A549 (cell line): ENCODE data around the gene ATP8A2. TPM values are rescaled to one million over a fixed set of nuclear protein-coding genes. Genes with fewer than 3 reads are reported as not detected.

Experiments
- ATAC-seq, 2 experiments: fragments of 200-7000 bp in 1 of 2; fragments of >200 bp in 1 of 2; cut with Nextera tagmentation in 1 of 2; cut with Tn5 transposase in 1 of 2; 3 replicates each; pipeline versions ENCODE4 v1.8.0 to v1.9.1; 2018 to 2020; ENCODE audit warnings: mild to moderate bottlenecking in 1 of 2, moderate library complexity in 1 of 2
- CTCF ChIA-PET: fragments of 300-600 bp; sonication (Branson Sonifier 250); formaldehyde crosslinking; extraction: SDS; loops from one replicate; lab custom pipeline; 2021; ENCODE audit warnings: antibody characterized with exemption, inconsistent platforms; lab: Yijun Ruan, JAX
- POLR2A ChIA-PET: fragments of 350-600 bp; formaldehyde crosslinking; extraction: SDS; loops from one replicate; lab custom pipeline; 2021; ENCODE audit warnings: antibody characterized with exemption, inconsistent platforms; lab: Yijun Ruan, JAX
- DNase-seq, 2 experiments: peaks; one replicate each; pipeline versions ENCODE4 v3.0.0 to v3.0.0-alpha.2; 2011 to 2016; ENCODE audit warnings: low read depth in 1 of 2, low spot score in 1 of 2
- FAIRE-seq: peaks from 2 replicates; lab custom pipeline; 2011; peaks lifted over from hg19 to GRCh38; lab: Jason Lieb, UNC
- H3K27ac ChIP-seq, 2 experiments: fragments of >200 bp; sonication (Bioruptor Twin); formaldehyde crosslinking; 3 replicates each; pipeline ENCODE4 v1.5.1; 2016 to 2017
- H3K4me1 ChIP-seq: fragments of >200 bp; sonication (Bioruptor Twin); formaldehyde crosslinking; 3 replicates; pipeline ENCODE4 v1.6.1; 2016
- H3K4me2 ChIP-seq: fragments of >200 bp; sonication (Bioruptor Twin); formaldehyde crosslinking; 3 replicates; pipeline ENCODE4 v1.6.1; 2016
- H3K4me3 ChIP-seq: fragments of >200 bp; sonication (Bioruptor Twin); formaldehyde crosslinking; 3 replicates; pipeline ENCODE4 v1.5.1; 2016
- H3K9me3 ChIP-seq: fragments of >200 bp; sonication (Bioruptor Twin); formaldehyde crosslinking; 3 replicates; pipeline ENCODE4 v1.6.1; 2016
- BHLHE40 ChIP-seq: IDR thresholded peaks from 2 replicates; pipeline ENCODE4 v1.6.1; 2012; ENCODE audit warnings: low read depth, low read length, inconsistent platforms
- CBX2 ChIP-seq: fragments of 200-600 bp; sonication (generic); IDR thresholded peaks from 2 replicates; pipeline ENCODE4 v1.6.1; 2016; ENCODE audit warnings: low read depth, mild to moderate bottlenecking, borderline replicate concordance
- CHD2 ChIP-seq: fragments of 150-350 bp; IDR thresholded peaks from 2 replicates; pipeline ENCODE4 v1.6.1; 2014; ENCODE audit warnings: low read length; ENCODE audit not compliant: partially characterized antibody
- CHD4 ChIP-seq: fragments of 200-600 bp; sonication (generic); IDR thresholded peaks from 2 replicates; pipeline ENCODE4 v1.6.1; 2016; ENCODE audit warnings: antibody characterized with exemption, mild to moderate bottlenecking, borderline replicate concordance
- EHMT2 ChIP-seq: fragments of 200-600 bp; sonication (generic); IDR thresholded peaks from 2 replicates; pipeline ENCODE4 v1.6.1; 2016; ENCODE audit warnings: antibody characterized with exemption, low read depth, mild to moderate bottlenecking, moderate library complexity
- FOSB ChIP-seq: fragments of 250-450 bp; sonication (Bioruptor Pico); IDR thresholded peaks from 2 replicates; pipeline ENCODE4 v1.5.0; 2020; ENCODE audit warnings: mild to moderate bottlenecking, moderate library complexity
- GATA3 ChIP-seq: IDR thresholded peaks from 2 replicates; pipeline ENCODE4 v1.6.1; 2012; ENCODE audit warnings: borderline replicate concordance
- HOXB13 ChIP-seq: fragments of 250-450 bp; sonication (Bioruptor Pico); IDR thresholded peaks from 2 replicates; pipeline ENCODE4 v1.5.0; 2020; ENCODE audit warnings: low read depth, mild to moderate bottlenecking, moderate library complexity
- HOXB5 ChIP-seq: fragments of 250-450 bp; sonication (Bioruptor Pico); IDR thresholded peaks from 2 replicates; pipeline ENCODE4 v1.5.0; 2020; ENCODE audit warnings: mild to moderate bottlenecking, moderate library complexity
- NPAS2 ChIP-seq: fragments of 250-450 bp; sonication (Bioruptor Pico); IDR thresholded peaks from 2 replicates; pipeline ENCODE4 v1.8.0; 2022; ENCODE audit warnings: mild to moderate bottlenecking, moderate library complexity, borderline replicate concordance
- NR3C1 ChIP-seq: fragments of >200 bp; sonication (Bioruptor Twin); formaldehyde crosslinking; IDR thresholded peaks from 3 replicates; pipeline ENCODE4 v1.6.1; 2017
- POLR2AphosphoS2 ChIP-seq: conservative IDR thresholded peaks from 2 replicates; pipeline ENCODE4 v1.6.1; 2012; ENCODE audit warnings: low read length, improper control_type of control experiment, inconsistent platforms
- RAD21 ChIP-seq, 2 experiments: fragments of >200 bp in 1 of 2; sonication (Bioruptor Twin) in 1 of 2; formaldehyde crosslinking in 1 of 2; IDR thresholded peaks in 1 of 2; conservative IDR thresholded peaks in 1 of 2; 2 replicates in 1 of 2; 3 replicates in 1 of 2; pipeline ENCODE4 v1.6.1; 2012 to 2018; ENCODE audit warnings: inconsistent platforms in 1 of 2
- RARB ChIP-seq: fragments of 250-450 bp; sonication (Bioruptor Pico); IDR thresholded peaks from 2 replicates; pipeline ENCODE4 v1.8.0; 2021; ENCODE audit warnings: mild to moderate bottlenecking, moderate library complexity
- SMC3 ChIP-seq: fragments of >200 bp; sonication (Bioruptor Twin); formaldehyde crosslinking; IDR thresholded peaks from 3 replicates; pipeline ENCODE4 v1.6.1; 2018; ENCODE audit warnings: inconsistent platforms
- SREBF2 ChIP-seq: fragments of 450-650 bp; IDR thresholded peaks from 2 replicates; pipeline ENCODE4 v1.6.1; 2014; ENCODE audit warnings: mild to moderate bottlenecking, moderate library complexity
- WGBS: methylation state at CpG from one replicate; pipeline ENCODE4 v1.1.6; 2017; ENCODE audit errors: missing lambda C conversion rate; 5-methylcytosine and 5-hydroxymethylcytosine counted together
- polyA plus RNA-seq, 4 experiments: library from polyadenylated mRNA; depleted of rRNA in 3 of 4; stranded (reverse); fragments of >200 nt; fragmentation: RNase III in 1 of 4; extraction: RNeasy Plus Mini Kit Qiagen cat#74134 plus additional on column Dnase treatment in 1 of 4; gene quantifications; 2 replicates in 3 of 4; 3 replicates in 1 of 4; pipeline ENCODE4 v1.2.3, GENCODE V29; 2011 to 2017
- TF ChIP-seq, protein P1 (sequence below): fragments of >200 bp; sonication (Bioruptor Twin); formaldehyde crosslinking; IDR thresholded peaks from 2 replicates; pipeline ENCODE4 v1.6.1; 2016
- TF ChIP-seq, protein P2 (sequence below): fragments of 150-350 bp; IDR thresholded peaks from 2 replicates; pipeline ENCODE4 v1.6.1; 2014; ENCODE audit warnings: low read depth, mild to moderate bottlenecking, low read length
- TF ChIP-seq, protein P3 (sequence below): fragments of >200 bp; sonication (Bioruptor Twin); formaldehyde crosslinking; IDR thresholded peaks from 3 replicates; pipeline ENCODE4 v1.6.1; 2016
- TF ChIP-seq, protein P4 (sequence below): fragments of >200 bp; sonication (Bioruptor Twin); formaldehyde crosslinking; IDR thresholded peaks from 3 replicates; pipeline ENCODE4 v1.5.1; 2016

Gene ATP8A2
- polyA plus RNA-seq, 2 of the 4 experiments (the other 2 are of a cell fraction): 0.03 TPM; not detected in 1

DNA sequence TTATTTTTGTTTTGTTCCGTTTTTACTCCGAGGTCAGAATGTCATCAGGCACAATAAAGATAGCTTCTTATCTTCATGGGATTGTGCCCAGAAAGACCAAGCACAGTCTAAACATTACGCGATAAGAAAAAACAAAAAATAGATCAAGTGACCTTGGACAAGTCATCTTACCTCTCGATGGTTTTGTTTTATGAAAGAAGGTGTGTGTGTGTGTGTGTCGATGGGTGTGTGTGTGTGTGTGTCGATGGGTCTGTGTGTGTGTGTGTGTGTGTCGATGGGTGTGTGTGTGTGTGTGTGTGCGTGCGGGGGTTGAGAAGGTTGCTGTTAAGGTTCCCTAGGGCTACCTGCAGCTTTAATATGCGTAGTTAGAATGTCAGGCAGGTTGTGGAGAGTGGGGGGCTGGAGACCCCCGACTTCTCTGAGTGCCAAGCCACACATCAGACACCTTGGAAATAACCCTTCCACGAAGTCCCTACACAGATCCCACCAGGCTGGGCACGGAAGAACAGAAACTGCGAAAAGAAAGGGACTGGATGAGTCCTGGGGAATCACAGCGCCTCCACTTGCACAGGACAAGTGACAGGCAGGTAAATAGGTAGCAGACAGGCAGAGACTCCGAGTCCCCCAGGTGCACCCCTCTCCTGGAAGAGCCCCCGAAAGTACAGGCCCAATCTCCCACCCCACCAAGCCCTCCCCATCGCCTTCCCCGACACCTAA, 458 bp upstream of the ATP8A2 start:
- H3K4me1 ChIP-seq: no peaks in the 10 kb centered on the region; the same call in 2 of the 3 replicates
- CTCF ChIA-PET: no interaction called here
- no peaks in the 10 kb centered on the region for H3K9me3 ChIP-seq
- FAIRE-seq (no peak), ATAC-seq (no peak), DNase-seq (no peak)
- 52% methylated on average over 18 of the region's 20 CpGs for WGBS
- peak overlapping the region; percentile 51 for H3K4me3 ChIP-seq
- 0 out of 6 replicates have a peak overlapping the region, but pooled peaks of 1 of the 2 experiments have one; percentile 23 for H3K27ac ChIP-seq
- POLR2A ChIA-PET: no interaction called here
- H3K4me2 ChIP-seq: peak overlapping the region; percentile 96
- TF ChIP-seq RARB (CRISPR knock-in tag) (no peak), EHMT2 (no peak), NR3C1 (no peak), RAD21 (conservative IDR thresholded peaks at IDR 0.05 in 1 of 2, IDR thresholded peaks at IDR 0.05 in 1 of 2) (no peak), HOXB13 (no peak), CHD2 (no peak), GATA3 (no peak), POLR2AphosphoS2 (no peak), SREBF2 (no peak), CHD4 (no peak), FOSB (CRISPR knock-in tag) (no peak)
- TF ChIP-seq, protein P1, sequence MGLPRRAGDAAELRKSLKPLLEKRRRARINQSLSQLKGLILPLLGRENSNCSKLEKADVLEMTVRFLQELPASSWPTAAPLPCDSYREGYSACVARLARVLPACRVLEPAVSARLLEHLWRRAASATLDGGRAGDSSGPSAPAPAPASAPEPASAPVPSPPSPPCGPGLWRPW: no peak
- TF ChIP-seq, protein P2, sequence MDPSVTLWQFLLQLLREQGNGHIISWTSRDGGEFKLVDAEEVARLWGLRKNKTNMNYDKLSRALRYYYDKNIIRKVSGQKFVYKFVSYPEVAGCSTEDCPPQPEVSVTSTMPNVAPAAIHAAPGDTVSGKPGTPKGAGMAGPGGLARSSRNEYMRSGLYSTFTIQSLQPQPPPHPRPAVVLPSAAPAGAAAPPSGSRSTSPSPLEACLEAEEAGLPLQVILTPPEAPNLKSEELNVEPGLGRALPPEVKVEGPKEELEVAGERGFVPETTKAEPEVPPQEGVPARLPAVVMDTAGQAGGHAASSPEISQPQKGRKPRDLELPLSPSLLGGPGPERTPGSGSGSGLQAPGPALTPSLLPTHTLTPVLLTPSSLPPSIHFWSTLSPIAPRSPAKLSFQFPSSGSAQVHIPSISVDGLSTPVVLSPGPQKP: no peak
- TF ChIP-seq, protein P3, sequence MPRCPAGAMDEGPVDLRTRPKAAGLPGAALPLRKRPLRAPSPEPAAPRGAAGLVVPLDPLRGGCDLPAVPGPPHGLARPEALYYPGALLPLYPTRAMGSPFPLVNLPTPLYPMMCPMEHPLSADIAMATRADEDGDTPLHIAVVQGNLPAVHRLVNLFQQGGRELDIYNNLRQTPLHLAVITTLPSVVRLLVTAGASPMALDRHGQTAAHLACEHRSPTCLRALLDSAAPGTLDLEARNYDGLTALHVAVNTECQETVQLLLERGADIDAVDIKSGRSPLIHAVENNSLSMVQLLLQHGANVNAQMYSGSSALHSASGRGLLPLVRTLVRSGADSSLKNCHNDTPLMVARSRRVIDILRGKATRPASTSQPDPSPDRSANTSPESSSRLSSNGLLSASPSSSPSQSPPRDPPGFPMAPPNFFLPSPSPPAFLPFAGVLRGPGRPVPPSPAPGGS: no peak

DNA sequence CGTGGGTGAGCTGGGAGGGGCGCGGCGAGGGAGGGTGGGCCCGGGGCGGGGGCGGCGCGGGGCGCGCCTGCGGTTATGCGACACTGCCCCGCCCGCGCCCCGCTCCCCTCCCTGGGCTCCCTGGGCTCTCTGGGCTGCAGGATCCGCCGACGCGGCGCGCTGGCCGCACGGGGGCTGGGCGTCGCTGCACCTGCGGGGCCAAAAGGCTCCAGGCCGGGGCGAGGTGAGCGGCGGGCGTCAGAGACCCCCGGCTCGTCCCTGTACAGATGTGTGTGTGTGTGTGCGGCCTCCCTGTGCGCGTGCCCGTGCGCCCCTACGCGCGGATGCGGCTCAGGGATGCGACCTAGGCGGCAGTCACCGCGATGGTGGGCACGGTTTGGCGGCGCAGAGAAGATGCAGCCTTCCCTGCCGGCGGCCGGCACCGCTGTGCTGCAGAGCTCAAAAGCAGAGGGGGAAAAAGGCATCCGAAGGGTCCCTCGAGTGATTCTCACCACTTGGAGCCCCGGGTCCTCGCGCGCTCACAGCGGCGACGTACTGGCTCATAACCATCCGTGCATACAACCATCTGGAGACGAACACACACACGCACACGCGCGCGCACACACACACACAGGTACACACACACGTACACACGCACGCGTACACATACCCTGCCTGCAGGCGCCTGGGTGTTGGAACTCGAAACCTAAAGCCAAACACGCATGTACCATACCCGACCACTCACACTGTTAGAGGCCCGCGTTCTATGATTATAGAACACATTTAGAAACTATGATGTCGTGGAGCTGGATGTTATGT, 709 bp downstream of the ATP8A2 start:
- POLR2A ChIA-PET: no interaction called here
- TF ChIP-seq CBX2 (no peak), BHLHE40 (no peak), NPAS2 (no peak)
- peak overlapping the region; percentile 96 for H3K4me2 ChIP-seq
- H3K9me3 ChIP-seq: no peaks in the 10 kb centered on the region
- CTCF ChIA-PET: interaction anchor here (1.0 to 1.1 kb wide), 3 partner anchors 12 to 144 kb away, joined by 3 to 4 read pairs (median 3); no protein-coding TSS in a partner anchor
- peak overlapping the region; percentile 51 for H3K4me3 ChIP-seq
- peak in 1 of 2 experiments; percentile 44; a peak in 2 of 6 replicates for ATAC-seq
- no peak for DNase-seq
- no peak for FAIRE-seq
- H3K27ac ChIP-seq: 0 out of 6 replicates have a peak overlapping the region, but pooled peaks of 1 of the 2 experiments have one; percentile 23
- 48% methylated on average over 7 of the region's 82 CpGs for WGBS
- H3K4me1 ChIP-seq: no peaks in the 10 kb centered on the region; the same call in 2 of the 3 replicates

DNA sequence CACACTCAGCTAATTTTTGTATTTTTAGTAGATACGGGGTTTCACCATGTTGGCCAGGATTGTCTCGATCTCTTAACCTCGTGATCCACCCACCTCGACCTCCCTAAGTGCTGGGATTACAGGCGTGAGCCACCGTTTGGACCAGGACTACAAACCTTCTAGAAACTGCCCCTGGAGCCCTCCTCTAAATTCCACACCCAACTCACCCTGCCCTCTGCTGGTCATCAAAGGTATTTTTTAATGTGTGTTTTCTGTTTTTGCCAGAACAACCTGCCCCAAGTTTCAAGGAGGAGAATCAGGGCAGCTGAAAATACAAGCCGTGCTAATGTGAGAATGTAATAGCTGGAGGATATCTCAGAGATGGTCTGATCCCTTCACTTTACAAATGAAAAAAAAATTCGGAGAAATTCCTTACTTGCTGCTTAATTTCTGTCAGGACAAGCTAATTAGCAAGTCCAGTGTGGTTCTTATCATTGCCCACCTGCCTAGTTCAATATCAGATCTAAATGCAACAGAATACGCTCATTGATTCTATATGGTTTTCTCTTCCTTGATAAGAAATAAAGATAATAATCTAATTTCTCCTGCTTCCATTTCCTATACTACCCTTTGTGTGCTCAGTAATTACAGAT, 4.1 kb downstream of the ATP8A2 start:
- Histone ChIP-seq H3K27ac (no peak overlapping the region), H3K4me2 (no peak overlapping the region), H3K9me3 (no peaks in the 10 kb centered on the region), H3K4me1 (no peaks in the 10 kb centered on the region; the same call in 2 of the 3 replicates), H3K4me3 (no peak overlapping the region)
- no peak for FAIRE-seq
- 2% methylated on average over 9 of the region's 9 CpGs for WGBS
- peak in 1 of 2 experiments; percentile 69; a peak in 3 of 6 replicates for ATAC-seq
- DNase-seq: peak; percentile 13 to 25
- CTCF ChIA-PET: interaction anchor here (0.6 to 3.0 kb wide), 16 partner anchors 9 to 1282 kb away, joined by 3 to 16 read pairs (median 4); partner anchors contain the start of genes AMER2 and MTMR6
- POLR2A ChIA-PET: no interaction called here
- TF ChIP-seq, protein P4, sequence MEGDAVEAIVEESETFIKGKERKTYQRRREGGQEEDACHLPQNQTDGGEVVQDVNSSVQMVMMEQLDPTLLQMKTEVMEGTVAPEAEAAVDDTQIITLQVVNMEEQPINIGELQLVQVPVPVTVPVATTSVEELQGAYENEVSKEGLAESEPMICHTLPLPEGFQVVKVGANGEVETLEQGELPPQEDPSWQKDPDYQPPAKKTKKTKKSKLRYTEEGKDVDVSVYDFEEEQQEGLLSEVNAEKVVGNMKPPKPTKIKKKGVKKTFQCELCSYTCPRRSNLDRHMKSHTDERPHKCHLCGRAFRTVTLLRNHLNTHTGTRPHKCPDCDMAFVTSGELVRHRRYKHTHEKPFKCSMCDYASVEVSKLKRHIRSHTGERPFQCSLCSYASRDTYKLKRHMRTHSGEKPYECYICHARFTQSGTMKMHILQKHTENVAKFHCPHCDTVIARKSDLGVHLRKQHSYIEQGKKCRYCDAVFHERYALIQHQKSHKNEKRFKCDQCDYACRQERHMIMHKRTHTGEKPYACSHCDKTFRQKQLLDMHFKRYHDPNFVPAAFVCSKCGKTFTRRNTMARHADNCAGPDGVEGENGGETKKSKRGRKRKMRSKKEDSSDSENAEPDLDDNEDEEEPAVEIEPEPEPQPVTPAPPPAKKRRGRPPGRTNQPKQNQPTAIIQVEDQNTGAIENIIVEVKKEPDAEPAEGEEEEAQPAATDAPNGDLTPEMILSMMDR: peak; percentile 53
- TF ChIP-seq HOXB5 (no peak), RAD21 (conservative IDR thresholded peaks at IDR 0.05 in 1 of 2, IDR thresholded peaks at IDR 0.05 in 1 of 2) (peak; percentile 27 to 42; a peak in 3 of 5 replicates), SMC3 (peak; percentile 47), HOXB13 (no peak), RARB (CRISPR knock-in tag) (no peak)
- TF ChIP-seq, protein P3: no peak
